ENCODE results near the gene ZNF420. TPM values are rescaled to one million over a fixed set of nuclear protein-coding genes. Genes with fewer than 3 reads are reported as not detected.
A peak's percentile ranks its signal among the peaks of the same experiment; 100 is the strongest.

The ZNF420 gene
- total and polyA plus RNA-seq, 2 experiments from 2014 or later, result 8.3 to 10.3 TPM

DNA sequence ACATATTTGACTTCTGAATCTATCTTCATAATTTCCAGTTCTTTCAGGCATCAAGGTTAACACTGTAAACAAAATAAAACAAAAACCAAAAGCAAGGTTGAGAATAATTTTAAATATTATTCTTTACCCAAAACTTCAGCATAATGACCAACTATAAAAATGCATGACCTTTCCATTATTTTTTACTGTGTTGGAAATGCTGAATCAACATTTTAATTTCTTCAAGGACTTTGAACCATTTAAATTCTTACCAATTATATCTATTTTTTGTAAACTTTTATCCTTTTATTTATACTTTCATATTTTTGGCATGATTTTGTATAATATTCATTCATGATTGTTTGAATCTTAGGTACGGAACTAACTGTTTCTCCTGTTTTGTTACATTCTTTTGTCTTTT is 87.4 kb downstream of the ZNF420 start:
- no peak overlapping the region for H3K4me3 ChIP-seq
- TF ChIP-seq, protein P1, sequence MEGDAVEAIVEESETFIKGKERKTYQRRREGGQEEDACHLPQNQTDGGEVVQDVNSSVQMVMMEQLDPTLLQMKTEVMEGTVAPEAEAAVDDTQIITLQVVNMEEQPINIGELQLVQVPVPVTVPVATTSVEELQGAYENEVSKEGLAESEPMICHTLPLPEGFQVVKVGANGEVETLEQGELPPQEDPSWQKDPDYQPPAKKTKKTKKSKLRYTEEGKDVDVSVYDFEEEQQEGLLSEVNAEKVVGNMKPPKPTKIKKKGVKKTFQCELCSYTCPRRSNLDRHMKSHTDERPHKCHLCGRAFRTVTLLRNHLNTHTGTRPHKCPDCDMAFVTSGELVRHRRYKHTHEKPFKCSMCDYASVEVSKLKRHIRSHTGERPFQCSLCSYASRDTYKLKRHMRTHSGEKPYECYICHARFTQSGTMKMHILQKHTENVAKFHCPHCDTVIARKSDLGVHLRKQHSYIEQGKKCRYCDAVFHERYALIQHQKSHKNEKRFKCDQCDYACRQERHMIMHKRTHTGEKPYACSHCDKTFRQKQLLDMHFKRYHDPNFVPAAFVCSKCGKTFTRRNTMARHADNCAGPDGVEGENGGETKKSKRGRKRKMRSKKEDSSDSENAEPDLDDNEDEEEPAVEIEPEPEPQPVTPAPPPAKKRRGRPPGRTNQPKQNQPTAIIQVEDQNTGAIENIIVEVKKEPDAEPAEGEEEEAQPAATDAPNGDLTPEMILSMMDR (IDR thresholded peaks at IDR 0.05; ENCODE audit: low read depth, low read length), result no peak
- H3K27me3 ChIP-seq, result no peaks in the 10 kb centered on the region
- H3K4me1 ChIP-seq (ENCODE audit: low read depth), result no peaks in the 10 kb centered on the region
- H3K36me3 ChIP-seq, result peaks cover 41% of the 10 kb centered on the region
- DNase-seq (ENCODE audit: low read depth in 1 of 2, low spot score in 1 of 2), result no peak
- H3K27ac ChIP-seq, result no peak overlapping the region
- H3K9me3 ChIP-seq (ENCODE audit: low read depth), result no peaks in the 10 kb centered on the region

DNA sequence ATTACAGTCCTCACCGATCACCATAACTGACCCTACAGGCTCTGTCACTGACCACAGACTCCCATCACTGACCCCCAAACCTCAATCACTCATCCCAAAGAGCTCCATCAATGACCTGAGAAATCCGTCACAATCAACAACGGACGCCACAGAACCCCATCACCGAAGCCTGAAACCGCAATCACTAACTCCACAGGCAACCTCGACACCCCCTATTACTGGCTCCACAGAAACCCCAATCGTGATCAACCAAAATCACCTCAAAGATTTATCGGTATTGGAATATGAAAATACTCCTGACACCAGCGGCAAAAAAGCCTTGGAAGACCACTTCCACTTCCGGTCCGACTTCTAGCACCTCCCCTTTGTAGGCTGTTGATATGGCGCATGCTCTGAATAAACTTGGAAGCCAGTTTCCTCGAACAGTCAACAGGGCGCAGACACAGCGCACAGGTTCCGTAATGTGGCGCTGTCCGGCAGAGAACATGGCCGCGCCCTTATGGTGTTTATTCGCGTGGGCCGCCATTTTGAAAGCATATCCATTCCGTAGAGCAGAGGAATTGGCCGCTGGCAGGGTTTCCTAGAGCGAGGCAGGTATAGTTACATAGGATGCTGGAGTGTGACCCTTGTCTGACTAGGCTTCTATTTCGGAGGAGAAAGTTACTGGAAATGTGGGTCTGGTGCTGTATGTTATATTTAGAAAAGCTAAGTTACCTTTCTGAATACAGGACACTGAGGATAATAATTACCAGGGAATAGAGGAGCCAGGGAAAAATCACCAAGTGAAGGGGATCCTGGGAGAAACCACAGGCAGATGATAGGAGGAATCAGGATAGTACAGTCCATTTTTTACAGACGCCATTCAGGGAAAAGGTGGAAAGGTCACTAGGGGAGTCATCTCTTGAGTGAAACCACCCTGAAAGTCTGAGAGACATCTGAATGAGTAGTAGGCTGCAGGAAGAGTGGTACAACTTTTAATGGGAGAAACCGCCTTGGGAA is 94.4 kb downstream of the ZNF420 start, which contains the start of gene ZNF585A:
Gene ZNF585A (minus strand): TSS at position 328 of the 999 bp plus-strand sequence. CDS start 2,785 bp downstream, outside the sequence.
- peaks cover 23% of the 10 kb centered on the region for H3K36me3 ChIP-seq
- no peaks in the 10 kb centered on the region for H3K27me3 ChIP-seq
- peak; percentile 96 to 98 for DNase-seq (ENCODE audit: low read depth in 1 of 2, low spot score in 1 of 2)
- H3K4me3 ChIP-seq, result peak within 1 kb of the TSS; percentile 48
- H3K4me1 ChIP-seq (ENCODE audit: low read depth), result no peaks in the 10 kb centered on the region
- H3K27ac ChIP-seq, result no peak within 1 kb of the TSS
- no peaks in the 10 kb centered on the region for H3K9me3 ChIP-seq (ENCODE audit: low read depth)
- TF ChIP-seq, protein P1 (IDR thresholded peaks at IDR 0.05; ENCODE audit: low read depth, low read length), result peak; percentile 36

Other genes with a start within 250 kb of the ZNF420 start
- 14.7 and 25.3 TPM in 2 replicates for gene ZNF790, start 240.0 kb upstream of the ZNF420 start, total RNA-seq
- gene ZNF790, start 240.0 kb upstream of the ZNF420 start, polyA plus RNA-seq, result 13.5 and 14.9 TPM in 2 replicates
- 2.3 and 2.5 TPM in 2 replicates for gene ZNF345, start 227.6 kb upstream of the ZNF420 start, total RNA-seq
- gene ZNF345, start 227.6 kb upstream of the ZNF420 start, polyA plus RNA-seq, result 10.7 and 14.0 TPM in 2 replicates
- 2.3 and 2.7 TPM in 2 replicates for gene ZNF829, start 162.1 kb upstream of the ZNF420 start, total RNA-seq
- gene ZNF829, start 162.1 kb upstream of the ZNF420 start, polyA plus RNA-seq, result 0.62 and 2.0 TPM in 2 replicates
- gene ZNF568, start 162.1 kb upstream of the ZNF420 start, total RNA-seq, result 11.5 and 16.6 TPM in 2 replicates
- 11.7 and 17.1 TPM in 2 replicates for gene ZNF568, start 162.1 kb upstream of the ZNF420 start, polyA plus RNA-seq
- gene ZNF585A, start 94.3 kb downstream of the ZNF420 start, total RNA-seq, result 15.2 and 15.5 TPM in 2 replicates
- 18.1 and 21.8 TPM in 2 replicates for gene ZNF585A, start 94.3 kb downstream of the ZNF420 start, polyA plus RNA-seq
- gene ZNF585B, start 132.1 kb downstream of the ZNF420 start, total RNA-seq, result 7.6 and 10.6 TPM in 2 replicates
- gene ZNF585B, start 132.1 kb downstream of the ZNF420 start, polyA plus RNA-seq, result 7.0 and 10.0 TPM in 2 replicates
- 4.0 and 5.7 TPM in 2 replicates for gene ZNF383, start 139.8 kb downstream of the ZNF420 start, total RNA-seq
- 4.9 and 5.7 TPM in 2 replicates for gene ZNF383, start 139.8 kb downstream of the ZNF420 start, polyA plus RNA-seq